GM19240 (cell line): ENCODE results near the gene DAB2IP.
"Not testable (repeated sequence)": the region's sequence is repeated elsewhere in the genome, so short reads cannot be mapped to it uniquely, and the experiment has no call there.

Experiments used
- DNase-seq: peaks from one replicate; pipeline ENCODE4 v3.0.0; 2011; ENCODE audit warnings: low spot score; ENCODE audit not compliant: insufficient read length

Gene DAB2IP

DNA sequence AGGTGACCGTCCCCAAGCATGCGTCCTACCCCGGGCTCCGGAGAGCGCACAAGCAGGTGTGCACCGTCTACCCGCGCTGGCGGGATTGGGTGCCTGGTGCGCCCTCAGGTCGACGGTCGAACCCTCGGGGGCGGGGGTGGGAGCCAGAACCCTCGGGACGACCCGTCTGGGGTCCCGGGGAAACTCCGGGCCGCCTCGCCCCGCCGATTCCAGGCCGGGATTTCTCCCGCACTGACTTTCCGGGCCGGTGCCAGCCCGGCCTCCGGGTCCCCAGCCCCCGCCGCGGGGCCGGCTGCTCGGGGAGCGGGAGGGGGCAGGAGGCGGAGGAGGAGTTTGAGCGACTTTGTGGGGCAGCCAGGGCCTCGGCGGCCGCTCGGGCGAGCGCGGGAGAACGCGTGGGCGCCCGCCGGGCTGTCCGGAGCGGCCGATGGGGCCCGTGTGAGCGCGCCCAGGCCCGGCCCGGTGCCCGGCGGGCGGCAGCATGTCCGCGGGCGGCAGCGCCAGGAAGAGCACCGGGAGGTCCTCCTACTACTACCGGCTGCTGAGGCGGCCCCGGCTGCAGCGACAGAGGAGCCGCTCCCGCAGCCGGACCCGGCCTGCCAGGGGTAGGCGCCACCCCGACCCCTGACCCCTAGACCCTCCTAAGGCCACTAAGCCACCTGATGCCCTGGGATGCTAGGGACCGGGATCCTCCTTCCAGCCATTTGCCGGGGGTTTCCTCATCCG lies at the start of gene DAB2IP:
Gene DAB2IP, plus strand, starts transcription at position 340 of the 726 bp plus-strand sequence. Its CDS starts 142 bp downstream, at position 482.
- DNase-seq: no peak

DNA sequence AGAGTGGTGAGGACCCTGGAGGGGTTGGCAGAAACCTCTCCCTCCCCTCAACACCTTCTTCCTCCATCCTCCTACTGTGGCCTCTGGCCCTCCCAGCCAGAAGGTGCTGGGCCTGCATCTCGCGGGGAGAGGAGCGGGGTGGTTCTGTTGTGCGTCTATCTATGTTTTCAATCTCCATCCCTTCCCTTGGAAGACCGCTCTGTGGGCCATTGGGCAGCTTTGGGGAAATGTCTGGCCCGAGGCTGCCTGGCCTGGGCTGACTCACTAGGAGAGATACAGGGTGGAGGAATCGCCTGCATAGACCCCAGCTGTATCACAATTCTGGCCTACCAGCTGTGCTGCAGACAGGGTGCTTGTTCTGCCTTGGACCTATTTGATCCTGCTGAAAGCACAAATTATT lies 48.4 kb upstream of the DAB2IP start:
- no peak for DNase-seq

DNA sequence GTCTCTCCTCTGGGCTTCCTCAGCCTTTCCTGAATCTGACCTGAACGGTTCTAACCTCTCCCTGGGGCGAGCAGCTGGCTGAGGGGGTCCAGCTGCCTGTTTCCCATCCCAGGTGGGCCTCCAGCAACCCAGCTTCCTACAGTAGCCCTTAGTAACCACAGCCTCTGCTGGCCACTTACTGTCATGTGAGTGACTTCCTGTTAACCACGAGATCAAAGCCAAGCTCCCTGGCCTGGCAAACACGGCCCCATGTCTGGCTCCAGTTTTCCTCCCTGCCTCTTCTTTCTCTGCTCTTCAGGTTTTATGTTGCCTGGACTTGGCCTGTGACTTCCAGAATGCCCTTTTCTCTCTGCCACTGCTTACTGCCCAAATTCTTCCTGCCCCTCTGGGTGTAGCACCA lies 47.2 kb upstream of the DAB2IP start:
- no peak for DNase-seq

DNA sequence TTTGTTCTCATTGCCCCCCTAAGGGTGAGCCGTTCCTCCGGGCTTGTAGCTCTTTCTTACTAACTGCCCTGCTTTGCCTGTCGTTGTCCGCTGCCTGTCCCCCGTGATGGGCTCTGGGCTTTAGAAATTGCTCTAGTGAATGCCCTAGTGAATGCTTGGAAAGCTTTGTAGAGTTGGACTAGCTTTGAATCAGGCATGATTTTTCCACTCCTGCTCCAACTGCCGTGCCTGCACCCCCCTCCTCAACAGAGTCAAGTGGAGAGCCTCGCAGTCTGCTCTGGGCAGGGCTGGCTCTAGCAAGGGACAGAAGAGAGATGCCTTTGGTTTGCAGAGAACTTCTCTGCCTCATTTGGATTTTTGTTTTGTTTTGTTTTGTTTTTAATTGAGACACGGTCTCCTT lies 46.8 kb upstream of the DAB2IP start:
- no peak for DNase-seq

DNA sequence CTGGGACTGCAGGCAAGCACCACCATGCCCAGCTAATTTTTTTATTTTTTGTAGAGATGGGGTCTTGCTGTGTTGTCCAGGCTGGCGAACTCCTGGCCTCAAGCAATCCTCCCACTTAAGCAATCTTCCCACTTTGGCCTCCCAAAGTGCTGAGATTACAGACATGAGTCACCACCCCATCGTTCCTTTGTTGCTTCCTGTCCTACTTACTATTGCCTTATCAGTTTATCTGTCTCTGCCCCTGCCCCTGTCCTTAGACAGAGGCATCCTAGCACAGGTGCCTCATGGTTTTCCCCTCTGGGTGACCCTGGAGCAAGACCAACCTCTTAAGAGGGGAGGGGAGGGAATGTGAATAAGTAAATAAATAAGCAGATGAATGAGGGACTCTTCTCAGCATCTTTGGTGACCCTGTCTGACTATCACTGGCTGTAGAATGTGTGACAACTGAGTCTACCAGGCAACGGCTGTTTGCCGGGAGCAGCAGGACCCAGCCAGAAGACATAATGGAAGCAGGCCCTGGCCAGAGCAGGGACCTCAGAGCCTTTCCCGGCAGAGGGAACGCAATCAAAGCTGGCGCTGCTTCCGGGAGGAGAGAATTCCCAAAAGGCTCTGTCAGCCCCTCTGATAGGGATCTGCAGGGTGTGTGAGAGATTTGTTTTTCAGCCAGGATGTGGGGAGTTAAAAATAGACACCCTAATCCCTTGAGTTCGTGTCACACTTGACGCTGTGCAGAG lies 43.8 kb upstream of the DAB2IP start:
- DNase-seq: no peak

DNA sequence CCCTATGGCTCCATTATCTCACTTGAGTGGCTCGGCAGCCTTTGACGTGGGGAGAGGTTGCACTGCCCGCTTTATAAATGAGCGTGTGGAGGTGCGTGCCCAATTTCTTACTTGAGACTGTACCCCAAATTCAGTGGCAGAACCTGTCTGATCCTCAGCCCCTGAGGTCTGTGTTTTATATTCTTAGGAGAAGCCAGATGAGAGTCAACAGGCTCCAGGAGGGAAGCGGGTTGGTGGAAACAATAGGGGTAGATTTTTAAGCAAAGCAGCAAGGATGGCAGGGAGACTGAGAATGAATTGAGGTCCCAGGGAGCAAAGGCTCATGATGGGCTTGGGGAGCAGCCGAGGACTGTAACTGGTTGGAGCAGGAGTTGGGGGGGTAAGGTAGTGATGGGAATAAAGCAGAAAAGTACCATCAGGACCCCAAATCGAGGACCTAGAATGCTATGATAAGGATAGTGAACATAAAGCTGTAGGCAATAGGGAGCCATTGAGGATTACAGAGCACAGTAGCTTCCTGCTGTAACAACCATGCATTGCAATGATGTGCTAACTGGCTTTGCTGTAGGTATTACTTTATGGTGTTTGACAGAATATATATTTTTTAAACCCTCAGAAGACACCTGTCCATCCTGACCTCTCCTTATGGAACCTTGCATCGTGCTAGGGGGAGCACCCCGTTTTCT lies 43.1 kb upstream of the DAB2IP start:
- DNase-seq: no peak

DNA sequence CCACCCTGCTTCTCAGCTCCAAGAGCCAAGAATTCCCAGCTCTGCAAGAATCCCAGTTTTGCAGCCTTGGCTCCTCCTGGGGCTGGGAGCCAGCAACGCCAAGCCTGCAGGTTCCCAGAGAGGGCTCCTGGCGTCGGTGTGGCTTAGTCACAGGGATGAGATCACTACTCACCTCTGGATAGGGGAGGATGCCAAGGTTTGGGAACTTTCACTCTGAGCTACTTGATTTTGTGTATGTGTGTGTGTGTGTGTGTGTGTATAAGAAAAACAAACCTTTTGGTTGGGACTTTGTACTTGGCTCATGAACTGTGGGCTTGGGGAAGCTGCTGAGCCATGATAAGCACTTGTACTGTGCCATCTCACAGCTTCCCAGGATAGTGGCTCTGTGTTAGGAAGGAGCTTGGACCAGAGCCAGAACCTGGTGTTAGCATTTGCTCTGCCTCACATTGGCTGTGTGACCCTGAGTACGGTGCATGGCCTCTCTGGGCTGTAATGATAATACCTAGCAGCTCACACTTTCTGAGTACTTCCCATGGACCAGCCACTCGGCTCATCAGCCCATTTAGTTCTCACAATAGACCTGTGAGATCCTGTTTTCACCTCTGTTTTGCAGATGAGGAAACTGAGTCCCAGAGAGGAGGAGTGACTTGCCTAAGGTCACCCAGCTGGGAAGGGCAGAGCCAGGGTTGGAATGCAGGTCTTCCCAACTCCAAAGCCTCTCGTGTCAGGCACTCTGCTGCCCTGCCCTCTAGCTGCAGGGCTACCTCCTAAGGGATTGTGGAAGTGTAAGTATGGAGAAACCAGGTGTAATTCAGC lies 41.4 kb upstream of the DAB2IP start:
- no peak for DNase-seq

DNA sequence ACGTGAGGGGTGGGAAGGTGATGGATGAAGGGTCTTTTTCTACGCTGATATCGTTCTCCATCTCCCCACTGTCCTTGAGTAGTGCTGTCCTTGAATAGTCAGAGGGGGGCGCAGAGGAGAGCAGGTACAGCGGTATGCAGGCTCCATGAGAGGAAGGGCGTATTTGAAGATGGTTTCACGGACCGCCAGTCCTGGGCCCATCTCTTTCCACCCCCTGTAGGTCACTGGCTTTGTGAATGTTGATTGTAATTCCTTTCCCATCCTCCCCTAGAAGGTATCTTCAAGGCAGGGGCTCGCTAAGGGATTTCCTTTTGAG lies 40.8 kb upstream of the DAB2IP start:
- no peak for DNase-seq

DNA sequence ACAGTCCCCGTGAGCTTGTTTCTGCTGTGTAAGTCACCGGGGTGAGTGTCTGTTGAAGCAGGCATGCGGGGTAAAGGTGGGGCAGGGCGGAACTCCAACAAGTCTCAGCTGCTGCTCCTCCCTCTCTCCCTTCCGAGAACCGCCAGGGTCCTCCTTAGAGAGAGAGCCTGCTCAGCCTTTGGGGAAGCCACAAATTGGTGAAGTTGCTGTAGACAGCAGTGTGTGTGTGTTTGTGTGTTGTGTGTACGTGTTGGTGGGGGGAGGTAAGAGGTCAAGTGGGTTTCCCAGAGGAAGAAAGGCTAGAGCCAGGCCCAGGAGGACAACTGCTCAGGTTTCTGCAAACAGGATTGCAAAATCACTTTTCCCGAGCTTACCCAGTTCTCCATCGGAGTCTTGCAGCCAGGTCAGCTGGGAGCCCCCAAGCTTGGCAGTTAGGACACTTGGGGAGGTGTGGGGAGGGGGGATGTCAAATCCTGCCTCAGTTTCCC lies 38.9 kb upstream of the DAB2IP start:
- DNase-seq: no peak

DNA sequence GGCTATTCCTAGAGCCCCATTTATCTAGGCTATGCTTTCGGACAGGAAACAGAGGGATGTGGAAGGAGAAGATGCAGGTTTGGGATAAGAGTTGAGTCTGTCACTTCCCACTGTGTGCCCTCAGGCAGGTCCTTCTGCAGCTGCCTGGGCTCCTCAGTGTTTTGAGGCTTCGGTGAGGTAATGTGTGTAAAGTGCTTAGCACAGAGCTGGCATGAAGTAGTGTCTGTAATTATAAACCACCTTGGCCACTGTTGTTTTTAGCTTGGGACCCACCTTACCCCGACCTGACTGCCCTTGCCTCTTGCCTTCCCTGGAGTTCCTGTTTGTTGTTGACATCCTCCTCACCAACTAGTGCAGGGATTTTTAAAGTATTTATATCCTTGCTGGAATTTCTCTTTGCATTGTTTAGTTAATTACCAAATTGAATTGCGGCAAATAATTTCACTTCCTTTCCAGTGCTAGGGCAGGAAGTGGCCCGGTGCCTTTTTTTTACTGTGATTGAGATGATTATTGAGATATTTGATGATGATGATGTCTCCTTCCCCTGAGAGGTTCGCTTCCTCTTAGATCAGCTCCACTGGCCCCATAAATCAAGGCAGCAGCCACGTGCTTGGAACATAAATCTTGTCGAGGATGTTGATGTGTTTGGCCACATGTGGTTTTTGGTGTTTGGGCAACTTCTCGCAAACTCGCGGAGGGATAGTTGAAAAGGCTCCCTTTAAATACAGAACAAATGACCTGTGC lies 38.3 kb upstream of the DAB2IP start:
- no peak for DNase-seq

DNA sequence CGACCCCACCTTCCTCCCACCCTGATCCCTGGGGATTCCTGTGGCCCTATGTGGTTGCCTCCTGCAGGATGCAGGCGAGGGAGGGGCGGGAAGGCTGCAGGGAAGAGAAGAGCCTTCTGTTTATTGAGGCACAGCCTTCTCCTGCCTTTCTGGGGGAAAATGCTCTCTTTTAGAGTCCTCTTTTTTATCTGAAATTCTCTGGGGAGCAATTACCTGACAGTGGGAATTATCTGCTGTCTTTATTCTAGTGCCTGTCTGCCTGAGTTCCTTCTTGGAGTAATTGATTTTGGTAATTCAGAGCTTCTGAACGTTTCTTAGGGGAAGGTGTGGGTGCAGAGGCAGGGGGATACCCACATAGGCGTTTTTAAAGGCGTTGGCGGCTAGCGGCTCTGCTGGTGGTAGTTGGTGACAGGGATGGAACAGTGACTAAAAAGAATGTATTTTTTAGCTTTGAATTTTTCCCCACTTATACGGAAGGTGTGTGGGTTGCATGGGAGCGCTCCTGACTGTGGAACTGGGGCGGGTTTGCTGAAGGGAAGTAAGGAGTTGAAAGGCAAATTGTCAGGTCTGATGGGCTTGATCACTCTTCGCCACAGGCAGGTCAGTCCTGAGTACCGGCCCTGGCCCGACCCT lies 35.2 kb upstream of the DAB2IP start:
- no peak for DNase-seq

DNA sequence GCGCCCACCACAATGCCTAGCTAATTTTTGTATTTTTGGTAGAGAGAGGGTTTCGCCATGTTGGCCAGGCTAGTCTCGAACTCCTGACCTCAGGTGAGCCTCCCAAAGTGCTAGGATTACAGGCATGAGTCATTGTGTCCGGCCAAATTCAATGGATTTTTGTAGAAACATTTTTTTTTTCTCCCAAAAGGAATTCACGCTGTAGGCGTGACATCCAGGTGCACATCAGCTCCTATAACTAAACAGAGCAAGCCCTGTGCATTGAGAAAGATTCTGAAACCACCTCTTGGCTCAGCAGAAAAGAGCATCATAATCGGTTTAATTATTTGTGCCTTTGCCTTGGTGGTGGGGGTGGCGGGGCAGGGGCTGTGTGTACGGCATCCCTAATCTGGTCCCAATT lies 32.9 kb upstream of the DAB2IP start:
- no peak for DNase-seq

DNA sequence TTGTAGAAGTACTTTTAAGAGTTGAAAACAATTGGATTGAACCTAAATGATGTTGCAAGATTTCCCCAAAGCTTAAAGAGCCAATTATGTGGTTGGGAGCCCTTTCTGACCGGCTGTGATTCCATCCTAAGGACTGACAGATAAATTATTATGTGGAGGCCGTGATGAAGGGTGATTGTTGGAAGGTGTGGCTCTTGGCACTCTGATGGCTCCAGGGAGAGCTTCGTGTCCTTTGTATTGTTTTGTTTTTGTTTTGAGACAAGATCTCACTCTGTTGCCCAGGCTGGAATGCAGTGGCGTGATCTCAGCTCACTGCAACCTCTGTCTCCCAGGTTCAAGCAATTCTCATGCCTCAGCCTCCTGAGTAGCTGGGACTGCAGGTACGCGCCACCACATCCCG lies 32.5 kb upstream of the DAB2IP start:
- not testable (repeated sequence) for DNase-seq

DNA sequence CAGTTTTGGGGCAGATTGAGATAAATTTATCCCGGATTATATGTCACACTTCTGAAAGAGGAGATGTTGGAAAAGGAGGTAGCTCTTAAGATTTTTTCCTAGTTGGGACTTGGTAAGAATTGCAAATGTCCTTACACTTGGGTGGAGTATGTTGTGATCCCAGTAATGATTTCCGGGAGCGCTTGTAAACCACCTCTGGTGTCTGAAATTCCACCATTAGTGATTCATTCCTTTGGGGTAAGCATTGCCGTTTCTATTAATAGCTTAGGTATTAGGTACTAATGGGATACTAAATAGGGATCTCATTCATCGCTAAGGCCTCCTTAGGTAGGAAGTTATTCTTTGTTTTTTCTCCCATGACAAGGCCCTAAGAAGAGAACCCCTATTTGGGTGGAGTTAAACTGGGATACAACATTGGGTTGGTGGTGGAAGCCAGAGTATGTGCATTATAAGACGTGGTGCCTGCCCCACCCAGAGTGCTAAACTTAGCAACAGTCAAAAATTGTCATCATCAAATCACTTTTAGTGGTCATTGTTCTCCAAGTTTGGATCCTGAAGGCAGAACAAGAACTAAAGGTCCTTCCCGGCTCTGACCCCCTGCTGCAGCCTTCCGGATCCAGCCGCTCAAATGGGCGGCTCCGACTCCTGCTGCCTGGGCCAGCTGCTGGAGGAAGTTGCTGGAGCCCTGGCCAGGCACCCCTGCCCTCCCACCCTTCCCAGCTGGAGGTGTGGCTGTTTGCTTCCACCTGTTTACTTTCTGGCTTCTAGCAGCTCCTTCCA lies 31.7 kb upstream of the DAB2IP start:
- no peak for DNase-seq

DNA sequence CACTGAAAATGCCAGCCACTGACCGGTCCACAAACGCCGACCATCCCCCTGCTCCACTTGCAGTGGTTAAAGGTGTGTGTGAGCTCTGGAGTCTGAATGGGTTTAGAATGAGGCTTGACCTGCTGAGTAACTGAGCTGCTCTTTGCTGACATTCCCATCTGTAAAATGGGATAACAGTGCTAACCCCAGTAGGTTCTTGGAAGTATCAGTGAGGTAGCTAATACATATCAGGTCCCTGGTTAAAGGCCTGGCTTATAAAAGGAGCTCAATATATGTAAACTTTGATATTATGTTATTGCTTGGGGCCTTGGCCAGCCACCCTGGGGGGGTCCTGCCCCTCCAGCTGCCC lies 31.1 kb upstream of the DAB2IP start:
- DNase-seq: no peak

DNA sequence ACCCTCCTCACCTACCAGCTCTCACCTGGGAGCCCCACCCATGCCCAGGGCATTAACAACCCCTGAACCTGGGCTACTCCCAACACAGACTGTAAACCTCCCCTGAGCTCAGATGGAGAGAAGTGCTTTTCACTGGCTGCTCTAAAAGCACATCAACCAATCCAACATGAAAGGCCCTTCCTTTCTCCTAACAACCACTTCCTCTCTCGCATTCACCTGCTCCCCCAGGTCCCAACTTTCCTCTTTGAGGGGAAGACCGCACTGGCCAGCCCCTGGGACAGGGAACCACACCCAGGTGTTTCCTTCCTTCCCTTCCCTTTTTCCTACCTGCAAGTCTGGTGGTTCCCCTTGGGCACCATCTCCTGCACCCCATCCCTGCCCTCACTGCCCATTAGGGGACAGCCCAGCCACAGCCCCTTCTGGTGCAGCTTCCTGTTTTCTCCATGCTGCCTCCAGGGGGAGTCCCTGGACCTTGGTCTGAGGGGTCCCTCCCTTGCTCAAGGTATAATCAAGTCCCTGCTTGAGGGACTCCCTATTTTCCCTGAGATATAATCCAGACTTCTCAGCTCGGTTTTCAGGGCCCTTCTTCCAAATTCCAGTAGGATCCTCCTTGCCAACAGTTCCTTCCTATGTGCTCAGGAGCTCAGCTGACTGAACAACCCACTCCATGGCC lies 30.5 kb upstream of the DAB2IP start:
- no peak for DNase-seq

DNA sequence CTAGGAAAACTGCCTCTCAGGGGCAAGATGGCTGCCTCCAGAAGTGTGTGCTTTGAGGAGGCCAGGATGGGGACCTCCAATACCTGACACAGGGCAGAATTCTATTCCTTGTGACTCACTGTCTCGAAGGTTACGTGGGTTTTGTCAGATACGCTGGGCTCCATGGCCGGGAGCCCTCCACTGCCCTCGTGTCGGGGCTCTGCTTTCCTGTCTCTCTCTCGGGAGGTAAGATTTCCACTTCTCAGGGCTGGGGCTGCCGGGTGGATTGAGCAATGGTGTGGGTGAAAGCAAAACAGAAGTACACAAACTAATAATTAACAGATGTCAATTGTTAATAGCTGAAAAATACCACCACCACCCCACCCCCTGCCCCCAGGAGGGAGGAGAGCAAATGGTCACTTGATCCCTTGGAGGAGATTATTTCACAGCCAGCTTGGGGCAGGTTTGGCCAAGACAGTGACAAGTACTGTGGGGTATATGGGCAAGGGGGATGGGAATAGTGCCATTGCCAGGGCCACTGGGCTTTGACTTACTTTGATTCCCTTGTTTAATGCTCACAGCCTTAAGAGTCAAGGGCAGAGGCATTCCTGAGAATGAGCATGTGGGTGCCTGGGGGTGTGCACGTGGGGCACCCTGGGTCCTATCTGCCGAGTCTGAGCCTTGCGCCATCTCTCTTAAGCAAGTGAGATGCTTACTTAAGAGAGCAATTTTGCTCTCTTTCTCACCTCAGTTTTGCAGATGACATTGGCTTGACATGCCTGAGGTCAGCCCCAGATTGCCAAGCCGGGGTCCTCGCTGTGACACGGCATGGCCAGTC lies 28.8 kb upstream of the DAB2IP start:
- no peak for DNase-seq

DNA sequence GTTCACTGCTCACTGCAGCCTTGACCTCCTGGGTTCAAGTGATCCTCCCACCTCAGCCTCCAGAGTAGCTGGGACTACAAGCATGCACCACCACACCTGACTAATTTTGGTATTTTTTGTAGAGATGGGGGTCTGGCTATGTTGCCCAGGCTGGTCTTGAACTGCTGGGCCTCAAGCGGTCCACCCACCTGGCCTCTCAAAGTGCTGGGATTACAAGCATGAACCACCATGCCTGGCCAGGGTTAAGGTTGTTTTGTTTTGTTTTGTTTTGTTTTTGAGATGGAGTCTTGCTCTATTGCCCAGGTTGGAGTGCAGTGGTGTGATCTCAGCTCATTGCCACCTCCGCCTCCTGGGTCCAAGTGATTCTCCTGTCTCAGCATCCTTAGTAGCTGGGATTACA lies 28.0 kb upstream of the DAB2IP start:
- not testable (repeated sequence) for DNase-seq
